Measurements from ENCODE around the gene PPIL1.
A peak's percentile ranks its signal among the peaks of the same experiment; 100 is the strongest.
"Not testable (repeated sequence)": the region's sequence is repeated elsewhere in the genome, so short reads cannot be mapped to it uniquely, and the experiment has no call there.

Gene PPIL1

GRCh38 chr6:36874443-36875249, at the start of gene PPIL1:
Gene PPIL1 (minus strand): TSS chr6:36874803. CDS start chr6:36874772, 31 bp downstream.
- peak; percentile 37 for DNase-seq (ENCODE audit: low read depth, low spot score)
- peak within 1 kb of the TSS; percentile 81 for H3K27ac ChIP-seq

DNA sequence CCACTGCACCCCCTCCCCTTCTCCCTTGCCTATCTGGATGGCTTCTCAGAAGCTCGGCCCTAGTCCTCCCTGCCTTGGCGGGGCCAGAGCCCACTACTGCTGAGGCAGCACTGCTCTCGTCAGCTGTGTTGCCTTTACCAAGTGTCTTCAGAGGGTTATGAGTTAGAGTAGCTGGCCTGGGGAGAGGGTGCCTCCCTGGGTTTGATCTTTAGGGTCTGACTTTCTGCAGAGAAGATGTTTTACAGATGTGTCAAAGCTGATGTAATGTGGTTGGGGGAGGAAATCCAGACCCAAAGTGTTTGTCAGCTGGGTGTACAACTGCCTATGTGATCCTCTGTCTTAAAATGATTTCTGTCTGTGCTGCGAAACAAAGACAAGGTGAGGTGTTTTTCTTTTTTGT, 49.5 kb upstream of the PPIL1 start:
- H3K27ac ChIP-seq, result no peak overlapping the region
- no peak for DNase-seq (ENCODE audit: low read depth, low spot score)

DNA sequence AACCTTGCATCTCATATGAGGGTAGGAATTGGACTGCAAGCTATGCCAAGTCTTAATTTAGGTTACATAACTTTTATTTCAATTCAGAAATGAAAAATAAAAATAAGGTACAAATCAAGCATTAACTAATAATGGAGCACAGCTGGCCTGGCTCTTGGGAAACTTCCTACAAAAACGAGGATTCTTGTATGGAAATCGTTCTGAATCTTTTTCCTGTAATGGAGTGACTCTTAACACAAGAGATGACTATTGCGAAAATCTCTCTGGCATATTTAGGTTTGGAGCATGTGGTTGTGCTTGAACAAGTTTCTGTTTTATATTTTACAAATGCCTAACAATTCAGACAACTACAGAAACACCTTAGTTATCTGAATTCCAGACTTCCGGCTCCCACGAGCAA, 45.9 kb upstream of the PPIL1 start:
- no peak overlapping the region for H3K27ac ChIP-seq
- no peak for DNase-seq (ENCODE audit: low read depth, low spot score)

- H3K27ac ChIP-seq, result no peak overlapping the region
- DNase-seq (ENCODE audit: low read depth, low spot score), result no peak
These were observed 45.4 kb upstream of the PPIL1 start for GRCh38 chr6:36920049-36920448.

DNA sequence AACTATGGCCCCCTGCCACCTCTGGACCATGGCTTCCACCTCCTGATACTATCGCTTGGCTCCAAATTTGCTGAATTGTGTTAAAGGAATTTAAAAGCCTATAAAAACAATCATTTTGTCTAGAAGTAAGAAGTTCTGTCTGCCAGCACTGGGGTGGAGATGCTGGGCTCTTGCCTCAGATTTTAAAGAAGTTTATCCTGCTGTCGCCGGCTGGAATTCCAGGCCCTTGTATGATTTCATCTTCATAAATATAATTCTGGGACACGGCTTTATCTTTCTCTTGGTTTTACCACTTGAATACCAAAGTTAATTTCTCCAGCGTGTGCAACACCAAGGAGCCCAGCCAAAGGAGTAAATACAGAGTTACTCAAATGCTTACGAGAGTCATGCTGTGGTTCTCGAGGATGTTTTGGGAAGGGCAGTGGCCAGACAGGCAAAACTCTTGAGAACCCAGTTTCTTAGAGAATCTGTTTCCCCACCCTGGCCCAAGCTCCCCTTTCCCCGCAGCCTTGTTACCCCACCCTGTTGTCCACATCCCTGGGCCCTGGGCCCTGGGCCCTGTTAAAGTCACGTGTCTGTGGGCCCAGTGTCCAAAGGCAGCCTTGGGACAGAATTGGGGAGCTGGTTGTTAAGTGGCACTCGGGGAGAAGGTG, 43.1 kb upstream of the PPIL1 start:
- no peak for DNase-seq (ENCODE audit: low read depth, low spot score)
- no peak overlapping the region for H3K27ac ChIP-seq

DNA sequence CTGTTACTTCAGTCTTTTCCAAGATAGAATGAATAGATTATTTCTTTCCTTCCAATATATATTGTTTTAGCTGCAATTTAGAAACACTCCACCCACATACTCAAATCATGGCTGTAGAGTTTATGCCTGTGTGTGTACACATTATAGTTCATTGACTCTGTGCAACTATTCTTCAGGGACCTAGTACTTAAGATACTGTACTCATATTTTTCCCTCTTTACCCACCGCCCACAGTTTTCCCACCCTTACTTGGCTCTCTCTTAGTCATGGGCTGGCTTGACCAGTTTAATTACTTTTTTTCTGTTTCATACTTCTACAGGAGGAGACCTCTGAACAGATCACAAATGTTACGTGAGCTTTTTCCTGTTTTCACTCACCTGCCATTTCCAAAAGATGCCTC, 41.5 kb upstream of the PPIL1 start:
- no peak overlapping the region for H3K27ac ChIP-seq
- DNase-seq (ENCODE audit: low read depth, low spot score), result no peak

GRCh38 chr6:36915599-36915998, 41.0 kb upstream of the PPIL1 start:
- DNase-seq (ENCODE audit: low read depth, low spot score), result no peak
- H3K27ac ChIP-seq, result no peak overlapping the region

GRCh38 chr6:36914227-36914794, 39.7 kb upstream of the PPIL1 start:
- peak; percentile 80 for DNase-seq (ENCODE audit: low read depth, low spot score)
- H3K27ac ChIP-seq, result no peak overlapping the region

- peak overlapping the region; percentile 31 for H3K27ac ChIP-seq
- DNase-seq (ENCODE audit: low read depth, low spot score), result no peak
These were observed 38.5 kb upstream of the PPIL1 start for GRCh38 chr6:36913082-36913481.

- peak overlapping the region; percentile 31 for H3K27ac ChIP-seq
These were observed 38.0 kb upstream of the PPIL1 start for GRCh38 chr6:36912586-36912985.

DNA sequence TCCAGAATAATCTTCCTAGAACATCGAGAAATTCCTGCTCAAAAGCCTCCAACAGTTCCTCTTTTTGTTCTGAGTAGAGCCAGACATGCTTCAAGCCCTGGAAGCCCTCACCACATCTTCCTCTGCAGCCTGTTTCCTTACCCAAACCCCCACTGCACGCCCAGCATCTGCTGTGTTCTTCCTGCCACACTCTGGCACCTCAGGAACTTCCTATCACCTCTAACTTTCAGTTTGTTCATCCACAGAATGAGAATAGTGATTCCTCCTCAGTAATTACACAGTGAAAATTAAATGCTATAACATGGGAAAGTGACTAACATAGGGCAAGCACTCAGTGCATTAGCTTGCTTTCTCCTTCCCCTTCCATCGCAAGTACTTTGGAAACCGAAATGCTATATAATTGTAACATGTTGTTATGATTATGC, 37.4 kb upstream of the PPIL1 start:
- no peak for DNase-seq (ENCODE audit: low read depth, low spot score)
- H3K27ac ChIP-seq, result no peak overlapping the region

More at GRCh38 chr6:36912586-36912985, 38.0 kb upstream of the PPIL1 start:
- DNase-seq (ENCODE audit: low read depth, low spot score), result peak; percentile 92

GRCh38 chr6:36908747-36909146, 34.1 kb upstream of the PPIL1 start:
- H3K27ac ChIP-seq, result no peak overlapping the region
- no peak for DNase-seq (ENCODE audit: low read depth, low spot score)

DNA sequence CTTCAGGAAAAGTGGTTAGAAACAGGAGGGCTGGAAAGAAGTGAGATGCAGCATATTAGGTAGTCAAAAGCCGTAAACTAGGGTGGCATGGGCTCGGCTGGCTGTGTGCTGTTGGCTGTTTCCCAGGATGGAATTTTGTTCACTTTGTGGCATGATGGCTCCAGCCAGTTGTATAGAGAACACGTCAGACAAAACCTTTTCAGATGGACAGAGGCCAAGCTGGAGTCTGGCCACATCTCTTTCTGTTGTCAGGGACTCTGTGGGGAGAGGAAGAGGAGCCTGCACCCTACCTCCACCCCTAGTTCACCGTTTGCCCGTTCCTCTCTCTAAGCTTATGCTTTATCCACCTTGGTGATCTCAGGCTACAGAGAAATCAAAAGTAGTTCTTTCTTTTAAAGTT, 33.2 kb upstream of the PPIL1 start:
- H3K27ac ChIP-seq, result no peak overlapping the region
- no peak for DNase-seq (ENCODE audit: low read depth, low spot score)

- DNase-seq (ENCODE audit: low read depth, low spot score), result no peak
- no peak overlapping the region for H3K27ac ChIP-seq
These were observed 32.1 kb upstream of the PPIL1 start for GRCh38 chr6:36906539-36907325.

DNA sequence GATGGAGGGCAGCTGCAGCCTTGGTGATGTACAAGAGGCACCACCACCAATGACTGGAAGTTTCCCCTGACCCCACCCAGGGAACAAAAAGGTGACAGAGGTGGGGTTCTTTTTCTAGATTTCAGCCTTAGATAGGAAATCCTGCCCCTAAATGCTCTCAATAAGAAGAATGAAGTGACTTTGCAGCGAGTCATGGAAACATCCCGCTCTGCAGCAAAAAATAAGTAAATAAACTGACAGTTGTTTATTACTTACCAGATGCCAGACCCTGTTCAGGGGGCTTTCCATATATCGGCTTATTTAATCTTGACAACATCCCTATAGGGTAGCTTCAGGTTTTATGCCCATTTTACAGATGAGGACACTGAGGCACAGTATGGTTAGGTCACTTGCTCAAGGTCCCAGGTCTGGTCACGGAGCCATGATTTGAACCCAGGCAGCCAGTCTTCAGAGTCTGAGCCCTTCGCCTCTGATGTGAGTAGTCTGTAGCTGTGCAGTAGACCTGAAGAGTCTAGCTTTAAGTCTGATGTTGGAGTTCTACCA, 30.3 kb upstream of the PPIL1 start:
- no peak for DNase-seq (ENCODE audit: low read depth, low spot score)

GRCh38 chr6:36904114-36904513, 29.5 kb upstream of the PPIL1 start:
- H3K27ac ChIP-seq, result no peak overlapping the region
- DNase-seq (ENCODE audit: low read depth, low spot score), result no peak

More for the DNA sequence above, 30.3 kb upstream of the PPIL1 start:
- H3K27ac ChIP-seq, result no peak overlapping the region

DNA sequence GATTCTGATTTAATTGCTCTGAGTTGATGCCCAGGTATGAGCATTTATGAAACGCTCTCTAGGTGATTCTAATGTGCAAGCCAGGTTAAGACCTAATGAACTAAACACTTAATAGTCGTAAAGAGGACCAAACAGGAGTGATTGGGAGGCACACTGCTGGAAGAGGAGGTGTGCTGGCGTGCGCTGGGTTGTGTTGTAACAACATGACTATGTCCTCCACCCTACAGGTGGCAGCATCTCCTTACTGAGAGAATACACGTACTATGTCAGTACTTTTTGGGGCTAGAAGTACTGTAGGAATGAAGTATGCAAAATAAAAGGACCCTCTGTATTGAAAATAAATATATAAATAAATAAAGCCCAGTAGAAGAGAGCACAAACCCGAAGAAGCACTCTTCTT, 23.0 kb upstream of the PPIL1 start:
- DNase-seq (ENCODE audit: low read depth, low spot score), result no peak
- H3K27ac ChIP-seq, result no peak overlapping the region

- no peak for DNase-seq (ENCODE audit: low read depth, low spot score)
- peak overlapping the region; percentile 30 for H3K27ac ChIP-seq
These were observed 19.7 kb upstream of the PPIL1 start for GRCh38 chr6:36893976-36894932.

DNA sequence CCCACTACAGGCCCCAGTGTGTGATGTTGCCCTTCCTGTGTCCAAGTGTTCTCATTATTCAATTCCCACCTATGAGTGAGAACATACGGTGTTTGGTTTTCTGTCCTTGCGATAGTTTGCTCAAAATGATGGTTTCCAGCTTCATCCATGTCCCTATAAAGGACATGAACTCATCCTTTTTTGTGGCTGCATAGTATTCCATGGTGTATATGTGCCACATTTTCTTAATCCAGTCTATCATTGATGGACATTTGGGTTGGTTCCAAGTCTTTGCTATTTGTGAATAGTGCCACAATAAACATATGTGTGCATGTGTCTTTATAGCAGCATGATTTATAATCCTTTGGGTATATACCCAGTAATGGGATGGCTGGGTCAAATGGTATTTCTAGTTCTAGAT, 16.6 kb upstream of the PPIL1 start:
- not testable (repeated sequence) for DNase-seq (ENCODE audit: low read depth, low spot score); H3K27ac ChIP-seq

Measured in epithelial cell of prostate (primary cell).